HUES6 (cell line): ENCODE measurements around the gene DNAH2.

Experiments
- H3K27ac ChIP-seq: 2 replicates; pipeline ENCODE4 v1.7.0; 2013; ENCODE audit warnings: low read depth, mild to moderate bottlenecking, low read length, inconsistent platforms
- H3K27me3 ChIP-seq: 2 replicates; pipeline ENCODE4 v1.6.1; 2013; ENCODE audit warnings: low read length; ENCODE audit not compliant: control insufficient read depth, insufficient read depth
- H3K36me3 ChIP-seq: 2 replicates; pipeline ENCODE4 v1.6.1; 2013; ENCODE audit warnings: low read length; ENCODE audit not compliant: control insufficient read depth, insufficient read depth
- H3K4me1 ChIP-seq: 2 replicates; pipeline ENCODE4 v1.6.1; 2013; ENCODE audit warnings: low read length; ENCODE audit not compliant: control insufficient read depth, insufficient read depth
- H3K4me3 ChIP-seq: 2 replicates; pipeline ENCODE4 v1.5.1; 2013; ENCODE audit warnings: low read depth, low read length
- H3K9ac ChIP-seq: one replicate; pipeline ENCODE4 v1.6.1; 2013; ENCODE audit warnings: mild to moderate bottlenecking, low read length
- H3K9me3 ChIP-seq: 2 replicates; pipeline ENCODE4 v1.6.1; 2013; ENCODE audit warnings: low read depth, low read length; ENCODE audit not compliant: control insufficient read depth, insufficient read depth

Gene DNAH2

DNA sequence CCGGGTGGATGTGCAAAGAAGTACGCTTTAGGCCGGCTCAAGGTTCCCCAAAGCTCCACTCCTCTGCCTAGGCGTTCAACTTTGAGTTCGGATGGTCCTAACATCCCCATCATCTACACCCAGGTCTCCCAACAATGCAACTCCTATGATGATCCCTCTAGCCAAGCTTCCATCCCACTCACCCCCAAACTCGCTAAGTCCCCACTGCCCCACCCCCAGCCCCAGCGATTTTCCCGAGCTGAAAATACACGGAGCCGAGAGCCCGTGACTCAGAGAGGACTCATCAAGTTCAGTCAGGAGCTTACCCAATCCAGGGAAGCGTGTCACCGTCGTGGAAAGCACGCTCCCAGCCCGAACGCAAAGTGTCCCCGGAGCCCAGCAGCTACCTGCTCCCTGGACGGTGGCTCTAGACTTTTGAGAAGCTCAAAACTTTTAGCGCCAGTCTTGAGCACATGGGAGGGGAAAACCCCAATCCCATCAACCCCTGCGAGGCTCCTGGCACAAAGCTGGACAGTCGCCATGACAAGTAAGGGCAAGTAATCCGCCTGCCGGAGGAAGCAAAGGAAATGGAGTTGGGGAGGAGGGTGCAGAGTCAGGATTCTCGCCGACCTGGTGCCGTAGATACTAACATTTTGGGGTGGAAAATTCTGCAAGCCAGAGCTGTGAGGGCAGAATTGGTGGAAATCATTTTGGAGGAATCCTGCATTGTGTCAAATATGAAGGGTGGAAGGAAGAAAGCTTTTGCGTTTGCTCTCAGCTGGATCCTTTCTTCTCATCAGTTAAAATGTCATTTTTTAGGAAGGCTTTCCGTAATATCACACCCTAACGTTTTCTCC lies 30.3 kb upstream of the DNAH2 start, which contains the start of gene TP53:
Gene TP53 (minus strand): TSS at position 419 of the 836 bp plus-strand sequence. CDS start 10,896 bp downstream, outside the sequence.
- Histone ChIP-seq H3K4me1 (peaks cover 14% of the 10 kb centered on the region; the same call in 1 of the 2 replicates), H3K9ac (peak within 1 kb of the TSS; percentile 98), H3K36me3 (peaks cover 15% of the 10 kb centered on the region; the same call in 1 of the 2 replicates), H3K27ac (peak within 1 kb of the TSS; percentile 99), H3K4me3 (peak within 1 kb of the TSS; percentile 85), H3K9me3 (no peaks in the 10 kb centered on the region), H3K27me3 (no peaks in the 10 kb centered on the region)

DNA sequence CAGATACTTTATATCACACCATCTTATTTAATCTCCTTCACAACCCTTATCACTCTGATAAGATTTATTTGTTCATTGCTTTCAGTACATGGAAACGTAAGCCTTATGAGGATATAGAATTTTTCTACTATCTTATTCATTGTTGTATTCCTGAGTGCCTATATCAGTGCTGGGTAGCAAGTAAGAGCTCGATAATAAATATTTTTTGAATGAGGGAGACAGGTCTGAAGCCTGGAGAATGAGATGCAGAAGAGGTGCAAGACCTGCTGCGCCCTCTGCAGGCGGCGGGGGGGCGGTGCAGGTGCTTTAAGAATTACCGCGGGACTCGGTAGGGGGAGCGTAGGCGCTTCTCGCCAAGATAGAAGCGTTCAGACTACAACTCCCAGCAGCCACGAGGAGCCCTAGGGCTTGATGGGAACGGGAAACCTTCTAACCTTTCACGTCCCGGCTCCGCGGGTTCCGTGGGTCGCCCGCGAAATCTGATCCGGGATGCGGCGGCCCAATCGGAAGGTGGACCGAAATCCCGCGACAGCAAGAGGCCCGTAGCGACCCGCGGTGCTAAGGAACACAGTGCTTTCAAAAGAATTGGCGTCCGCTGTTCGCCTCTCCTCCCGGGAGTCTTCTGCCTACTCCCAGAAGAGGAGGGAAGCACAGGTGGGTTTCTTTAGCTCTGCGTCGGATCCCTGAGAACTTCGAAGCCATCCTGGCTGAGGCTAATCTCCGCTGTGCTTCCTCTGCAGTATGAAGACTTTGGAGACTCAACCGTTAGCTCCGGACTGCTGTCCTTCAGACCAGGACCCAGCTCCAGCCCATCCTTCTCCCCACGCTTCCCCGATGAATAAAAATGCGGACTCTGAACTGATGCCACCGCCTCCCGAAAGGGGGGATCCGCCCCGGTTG lies 29.4 kb upstream of the DNAH2 start, which contains the start of gene WRAP53:
Gene WRAP53 (plus strand): TSS at position 570 of the 900 bp plus-strand sequence. CDS start 172 bp downstream, at position 742.
- Histone ChIP-seq H3K9ac (peak within 1 kb of the TSS; percentile 98), H3K9me3 (no peaks in the 10 kb centered on the region), H3K4me3 (peak within 1 kb of the TSS; percentile 85), H3K27me3 (no peaks in the 10 kb centered on the region), H3K27ac (peak within 1 kb of the TSS; percentile 99), H3K36me3 (peaks cover 14% of the 10 kb centered on the region), H3K4me1 (peaks cover 14% of the 10 kb centered on the region; the same call in 1 of the 2 replicates)

GRCh38 chr17:7688808-7689316 lies 28.7 kb upstream of the DNAH2 start:
- Histone ChIP-seq H3K4me3 (peak overlapping the region; percentile 65), H3K9me3 (no peaks in the 10 kb centered on the region), H3K4me1 (peaks cover 14% of the 10 kb centered on the region; the same call in 1 of the 2 replicates), H3K36me3 (peaks cover 16% of the 10 kb centered on the region), H3K9ac (peak overlapping the region; percentile 74), H3K27me3 (no peaks in the 10 kb centered on the region), H3K27ac (no peak overlapping the region)

- Histone ChIP-seq H3K36me3 (peaks cover 19% of the 10 kb centered on the region), H3K4me3 (no peak overlapping the region), H3K27ac (no peak overlapping the region), H3K27me3 (no peaks in the 10 kb centered on the region), H3K9ac (no peak overlapping the region), H3K9me3 (no peaks in the 10 kb centered on the region), H3K4me1 (no peaks in the 10 kb centered on the region)
Observed at GRCh38 chr17:7695586-7695985, 22.0 kb upstream of the DNAH2 start.

GRCh38 chr17:7697828-7698588 lies 19.5 kb upstream of the DNAH2 start:
- no peaks in the 10 kb centered on the region for H3K9me3 ChIP-seq
- no peak overlapping the region for H3K9ac ChIP-seq
- H3K27me3 ChIP-seq, result no peaks in the 10 kb centered on the region
- H3K36me3 ChIP-seq, result peaks cover 25% of the 10 kb centered on the region
- H3K4me3 ChIP-seq, result no peak overlapping the region
- peaks cover under 1% of the 10 kb centered on the region; the same call in 1 of the 2 replicates for H3K4me1 ChIP-seq
- H3K27ac ChIP-seq, result no peak overlapping the region

GRCh38 chr17:7700510-7700909 lies 17.0 kb upstream of the DNAH2 start:
- Histone ChIP-seq H3K36me3 (peaks cover 13% of the 10 kb centered on the region), H3K27me3 (no peaks in the 10 kb centered on the region), H3K9ac (no peak overlapping the region)

DNA sequence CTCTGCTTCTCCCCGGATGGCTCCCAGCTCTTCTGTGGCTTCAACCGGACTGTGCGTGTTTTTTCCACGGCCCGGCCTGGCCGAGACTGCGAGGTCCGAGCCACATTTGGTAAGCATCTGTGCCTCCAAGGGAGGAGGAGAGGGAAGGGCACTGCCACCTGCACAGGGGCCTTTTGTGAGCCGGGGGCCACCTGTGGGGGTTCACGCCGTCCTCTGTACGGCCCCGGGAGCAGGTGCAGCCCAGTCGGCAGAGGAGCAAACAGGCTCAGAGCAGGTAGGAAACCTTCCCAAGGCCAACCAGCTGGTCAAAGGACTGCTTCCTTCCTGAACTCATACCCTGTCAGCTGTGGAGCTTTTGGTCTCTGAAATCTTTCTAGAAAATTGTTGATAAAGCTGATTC lies 15.9 kb upstream of the DNAH2 start:
- no peak overlapping the region for H3K9ac ChIP-seq
- no peak overlapping the region for H3K4me3 ChIP-seq
- H3K27me3 ChIP-seq, result peaks cover 11% of the 10 kb centered on the region
- H3K27ac ChIP-seq, result no peak overlapping the region
- no peaks in the 10 kb centered on the region for H3K9me3 ChIP-seq
- peaks cover 22% of the 10 kb centered on the region for H3K4me1 ChIP-seq
- H3K36me3 ChIP-seq, result peaks cover 9% of the 10 kb centered on the region

More at GRCh38 chr17:7700510-7700909, 17.0 kb upstream of the DNAH2 start:
- no peak overlapping the region for H3K27ac ChIP-seq
- H3K9me3 ChIP-seq, result no peaks in the 10 kb centered on the region
- peaks cover 13% of the 10 kb centered on the region for H3K4me1 ChIP-seq
- H3K4me3 ChIP-seq, result no peak overlapping the region

DNA sequence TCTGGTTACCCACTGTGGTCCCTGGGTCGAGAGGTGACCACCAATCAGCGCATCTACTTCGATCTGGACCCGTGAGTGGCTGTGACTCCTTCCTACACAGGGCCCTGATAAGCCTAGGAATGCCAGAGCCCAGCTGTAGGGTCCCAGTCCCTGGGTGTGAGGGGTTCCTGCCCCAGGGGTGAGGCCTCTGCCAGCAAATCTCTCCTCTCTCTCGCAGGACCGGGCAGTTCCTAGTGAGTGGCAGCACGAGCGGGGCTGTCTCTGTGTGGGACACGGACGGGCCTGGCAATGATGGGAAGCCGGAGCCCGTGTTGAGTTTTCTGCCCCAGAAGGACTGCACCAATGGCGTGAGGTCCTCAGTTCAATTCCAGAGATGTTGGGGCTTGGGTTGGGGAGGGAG lies 14.8 kb upstream of the DNAH2 start:
- H3K9ac ChIP-seq, result no peak overlapping the region
- no peak overlapping the region for H3K27ac ChIP-seq
- peaks cover 14% of the 10 kb centered on the region for H3K27me3 ChIP-seq
- no peaks in the 10 kb centered on the region for H3K9me3 ChIP-seq
- peaks cover 9% of the 10 kb centered on the region for H3K36me3 ChIP-seq
- no peak overlapping the region for H3K4me3 ChIP-seq
- peaks cover 23% of the 10 kb centered on the region for H3K4me1 ChIP-seq

DNA sequence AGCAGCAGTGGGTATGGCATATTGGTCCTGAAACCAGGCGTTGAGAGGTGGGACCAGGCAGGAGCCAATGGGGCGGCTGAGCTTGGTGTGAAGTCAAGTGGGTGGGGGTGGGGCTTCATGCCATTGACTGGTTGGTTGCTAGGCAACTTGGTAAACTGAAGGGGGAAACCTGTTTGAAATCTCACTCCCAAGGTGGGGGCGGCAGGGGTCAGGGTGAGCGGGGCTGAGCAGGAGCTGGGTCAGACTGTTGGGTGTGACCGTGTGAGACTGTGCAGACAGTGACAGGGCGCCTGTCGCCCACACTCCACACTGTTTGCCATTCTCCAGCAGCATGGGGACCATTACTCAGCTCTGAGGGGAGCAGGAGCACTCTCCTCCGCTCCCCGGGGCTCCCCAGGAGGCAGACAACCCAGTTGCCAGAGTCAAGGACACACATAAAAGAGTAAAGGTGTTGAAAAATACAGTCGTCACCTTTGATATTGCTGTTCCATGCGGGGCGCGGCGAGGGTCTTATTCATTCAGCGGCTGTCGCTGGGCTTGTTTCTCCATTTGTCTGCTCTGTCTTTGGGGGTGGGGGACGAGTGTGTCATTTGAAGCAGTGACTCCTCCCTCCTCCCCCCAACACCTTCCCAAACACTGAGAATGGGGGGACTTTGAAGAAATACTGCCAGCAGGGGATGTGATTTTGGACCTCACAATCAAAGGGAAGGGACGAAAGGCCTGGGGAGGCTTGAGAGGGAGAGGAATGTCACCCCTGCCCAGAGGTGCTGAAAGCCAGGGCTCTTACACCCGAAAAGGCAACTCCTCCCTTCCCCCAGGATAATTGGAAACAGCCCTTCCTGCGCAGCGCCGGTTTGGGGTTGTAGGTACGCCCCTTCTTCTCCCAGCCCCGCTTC lies 13.7 kb upstream of the DNAH2 start:
- Histone ChIP-seq H3K4me1 (peaks cover 23% of the 10 kb centered on the region), H3K36me3 (peaks cover 9% of the 10 kb centered on the region), H3K27ac (no peak overlapping the region), H3K9me3 (no peaks in the 10 kb centered on the region), H3K9ac (peak overlapping the region; percentile 9), H3K4me3 (peak overlapping the region; percentile 62), H3K27me3 (peaks cover 14% of the 10 kb centered on the region)
